GM12878 (cell line): Measurements from ENCODE around the gene VWA7. TPM values are rescaled to one million over a fixed set of nuclear protein-coding genes. Genes with fewer than 3 reads are reported as not detected.

ENCODE experiments used
- ATAC-seq: fragments of 200-7000 bp; cut with Tn5 transposase; 3 replicates; pipeline ENCODE4 v1.9.1; 2020; ENCODE audit warnings: mild to moderate bottlenecking, moderate library complexity
- BruUV-seq: library from RNA; stranded (reverse); fragments of 400-500 nt; replicated peaks from 2 replicates; lab custom pipeline; 2021; lab: Mats Ljungman, UMichigan
- CTCF ChIA-PET: fragments of 300-600 bp; sonication (Branson Sonifier 250); formaldehyde crosslinking; extraction: SDS; loops from one replicate; lab custom pipeline; 2021; ENCODE audit warnings: inconsistent platforms; lab: Yijun Ruan, JAX
- POLR2A ChIA-PET: fragments of 350-600 bp; formaldehyde crosslinking; extraction: SDS; loops from one replicate; lab custom pipeline; 2021; ENCODE audit warnings: inconsistent platforms; lab: Charles Lee
- RAD21 ChIA-PET: fragments of 300-600 bp; sonication (Branson Sonifier 250); formaldehyde crosslinking; loops from one replicate; lab custom pipeline; 2023; ENCODE audit warnings: antibody characterized with exemption; ENCODE audit not compliant: unreplicated experiment; lab: Charles Lee
- SMC1A ChIA-PET: fragments of 300-600 bp; sonication (Branson Sonifier 250); formaldehyde crosslinking; loops from one replicate; lab custom pipeline; 2023; ENCODE audit not compliant: unreplicated experiment, uncharacterized antibody; lab: Charles Lee
- DNase-seq: peaks from one replicate; pipeline ENCODE4 v3.0.0-alpha.2; 2011; ENCODE audit warnings: low read depth, low spot score
- FAIRE-seq: peaks from 3 replicates; lab custom pipeline; 2011; peaks lifted over from hg19 to GRCh38; lab: Jason Lieb, UNC
- H2AFZ ChIP-seq: 2 replicates; pipeline ENCODE4 v1.6.0; 2011; ENCODE audit warnings: low read depth, low read length, control low read depth; ENCODE audit not compliant: control insufficient read depth
- H3K27ac ChIP-seq: 2 replicates; pipeline ENCODE4 v1.5.1; 2011; ENCODE audit warnings: control low read depth; ENCODE audit not compliant: control insufficient read depth, insufficient read depth
- H3K27me3 ChIP-seq, 2 experiments: replicated peaks in 1 of 2; 2 replicates each; pipeline versions ENCODE4 v1.6.0 to v1.6.1; 2011; ENCODE audit warnings: low read length in 1 of 2; ENCODE audit not compliant: control insufficient read depth in 2 of 2, insufficient read depth in 2 of 2
- H3K36me3 ChIP-seq, 2 experiments: 2 replicates each; pipeline ENCODE4 v1.5.1; 2011; ENCODE audit warnings: low read length in 1 of 2; ENCODE audit not compliant: control insufficient read depth in 2 of 2, insufficient read depth in 2 of 2
- H3K4me1 ChIP-seq: 2 replicates; pipeline ENCODE4 v1.6.1; 2011; ENCODE audit warnings: mild to moderate bottlenecking, low read length, moderate library complexity, mixed read lengths; ENCODE audit not compliant: control insufficient read depth, insufficient read depth
- H3K4me2 ChIP-seq: 2 replicates; pipeline ENCODE4 v1.6.0; 2011; ENCODE audit warnings: control low read depth; ENCODE audit not compliant: control insufficient read depth, insufficient read depth
- H3K4me3 ChIP-seq: fragments of 200-600 bp; sonication (generic); 2 replicates; pipeline ENCODE4 v1.5.1; 2016
- H3K79me2 ChIP-seq: 2 replicates; pipeline ENCODE4 v1.6.0; 2011; ENCODE audit warnings: low read length; ENCODE audit not compliant: control insufficient read depth, insufficient read depth
- H3K9ac ChIP-seq: 2 replicates; pipeline ENCODE4 v1.8.0; 2011; ENCODE audit warnings: low read length, control low read depth, mixed read lengths; ENCODE audit not compliant: control insufficient read depth, insufficient read depth
- H3K9me3 ChIP-seq: replicated peaks from 3 replicates; pipeline ENCODE4 v1.5.1; 2011; ENCODE audit warnings: mild to moderate bottlenecking, low read length; ENCODE audit not compliant: control insufficient read depth, insufficient read depth
- H4K20me1 ChIP-seq: 2 replicates; pipeline ENCODE4 v1.6.0; 2011; ENCODE audit not compliant: control insufficient read depth, insufficient read depth
- ATF7 ChIP-seq: fragments of 450-650 bp; IDR thresholded peaks from 2 replicates; pipeline ENCODE4 v1.6.1; 2016; ENCODE audit warnings: low read depth, mild to moderate bottlenecking
- EP300 ChIP-seq, 2 experiments: fragments of 150-350 bp in 1 of 2; IDR thresholded peaks; 2 replicates each; pipeline ENCODE4 v1.6.1; 2011 to 2012; ENCODE audit warnings: low read depth in 2 of 2, low read length in 2 of 2, borderline replicate concordance in 1 of 2, improper control_type of control experiment in 1 of 2, inconsistent platforms in 1 of 2; ENCODE audit not compliant: control insufficient read depth in 1 of 2
- FOXM1 ChIP-seq: IDR thresholded peaks from 2 replicates; pipeline ENCODE4 v1.6.1; 2012; ENCODE audit warnings: low read depth, mild to moderate bottlenecking, inconsistent platforms, low read length, moderate library complexity
- JUNB ChIP-seq: IDR thresholded peaks from 2 replicates; pipeline ENCODE4 v1.6.1; 2016; ENCODE audit warnings: antibody characterized with exemption, mild to moderate bottlenecking
- JUND ChIP-seq: IDR thresholded peaks from 2 replicates; pipeline ENCODE4 v1.6.1; 2012; ENCODE audit warnings: low read depth, mild to moderate bottlenecking, low read length, improper control_type of control experiment, moderate library complexity
- MEF2A ChIP-seq: IDR thresholded peaks from 2 replicates; pipeline ENCODE4 v1.6.1; 2011; ENCODE audit warnings: low read depth, mild to moderate bottlenecking, low read length, moderate library complexity; ENCODE audit not compliant: insufficient read depth
- MTA2 ChIP-seq: fragments of 450-650 bp; IDR thresholded peaks from 2 replicates; pipeline ENCODE4 v1.6.1; 2016; ENCODE audit warnings: low read depth, mild to moderate bottlenecking, moderate library complexity
- SMC3 ChIP-seq: IDR thresholded peaks from 2 replicates; pipeline ENCODE4 v1.6.1; 2011; ENCODE audit warnings: low read length, improper control_type of control experiment, borderline replicate concordance
- WRNIP1 ChIP-seq: IDR thresholded peaks from 2 replicates; pipeline ENCODE4 v1.6.1; 2011; ENCODE audit warnings: low read depth, low read length, improper control_type of control experiment, borderline replicate concordance
- WGBS: methylation state at CpG from one replicate; pipeline ENCODE4 v1.1.6; 2016; ENCODE audit warnings: low lambda C conversion rate; ENCODE audit not compliant: insufficient replicate concordance, insufficient coverage; ENCODE audit errors: missing lambda C conversion rate; 5-methylcytosine and 5-hydroxymethylcytosine counted together
- in situ Hi-C: fragments of 300-500 bp; cut with MboI; formaldehyde crosslinking; loops from 9 replicates; pipeline ENCODE4 v1.14.3; 2018; ENCODE audit warnings: mixed read lengths
- intact Hi-C: fragments of 100-400 bp; cut with micrococcal nuclease; formaldehyde crosslinking; loops from one replicate; pipeline ENCODE4 v1.14.2; 2022; ENCODE audit not compliant: unreplicated experiment
- polyA plus RNA-seq, 11 experiments: library from polyadenylated mRNA; depleted of rRNA in 4 of 11; unstranded in 6 of 11; stranded (reverse) in 5 of 11; fragments of >200 nt; fragmentation: Nextera tagmentation in 4 of 11; fragmentation: Illumina TruSeq in 1 of 11; extraction: Ambion mirVana in 4 of 11; extraction: Trizol in 1 of 11; gene quantifications; 1 replicate in 1 of 11; 2 replicates in 10 of 11; pipeline versions ENCODE4 v1.2.1 to v1.2.3, GENCODE V29; 2011 to 2016; ENCODE audit warnings: inconsistent platforms in 2 of 11, missing spikeins in 2 of 11, low read depth in 1 of 11
- total RNA-seq, 4 experiments: library from RNA; depleted of rRNA in 3 of 4; stranded (reverse); fragments of >200 nt in 3 of 4; fragmentation: Illumina TruSeq in 1 of 4; extraction: Trizol in 1 of 4; gene quantifications; 2 replicates each; pipeline versions ENCODE4 v1.2.1 to v1.2.3, GENCODE V29; 2013 to 2021
- TF ChIP-seq, protein P1 (sequence below): fragments of 450-650 bp; IDR thresholded peaks from 2 replicates; pipeline ENCODE4 v1.6.1; 2018; ENCODE audit warnings: mild to moderate bottlenecking, low read depth, moderate library complexity; ENCODE audit not compliant: partially characterized antibody

The VWA7 gene
- total and polyA plus RNA-seq, 10 of the 15 experiments (the other 5 are each of a cell fraction or from before 2014, with no cell fraction given): 0.11 to 3.1 (median 1.2) TPM; not detected in 1

- in situ Hi-C loops (no loop called here), intact Hi-C loops (loop anchor here (5.0 kb wide), 1 partner anchor 52 kb away; the partner anchor contains the start of gene LY6G5C)
- TF ChIP-seq, protein P1, sequence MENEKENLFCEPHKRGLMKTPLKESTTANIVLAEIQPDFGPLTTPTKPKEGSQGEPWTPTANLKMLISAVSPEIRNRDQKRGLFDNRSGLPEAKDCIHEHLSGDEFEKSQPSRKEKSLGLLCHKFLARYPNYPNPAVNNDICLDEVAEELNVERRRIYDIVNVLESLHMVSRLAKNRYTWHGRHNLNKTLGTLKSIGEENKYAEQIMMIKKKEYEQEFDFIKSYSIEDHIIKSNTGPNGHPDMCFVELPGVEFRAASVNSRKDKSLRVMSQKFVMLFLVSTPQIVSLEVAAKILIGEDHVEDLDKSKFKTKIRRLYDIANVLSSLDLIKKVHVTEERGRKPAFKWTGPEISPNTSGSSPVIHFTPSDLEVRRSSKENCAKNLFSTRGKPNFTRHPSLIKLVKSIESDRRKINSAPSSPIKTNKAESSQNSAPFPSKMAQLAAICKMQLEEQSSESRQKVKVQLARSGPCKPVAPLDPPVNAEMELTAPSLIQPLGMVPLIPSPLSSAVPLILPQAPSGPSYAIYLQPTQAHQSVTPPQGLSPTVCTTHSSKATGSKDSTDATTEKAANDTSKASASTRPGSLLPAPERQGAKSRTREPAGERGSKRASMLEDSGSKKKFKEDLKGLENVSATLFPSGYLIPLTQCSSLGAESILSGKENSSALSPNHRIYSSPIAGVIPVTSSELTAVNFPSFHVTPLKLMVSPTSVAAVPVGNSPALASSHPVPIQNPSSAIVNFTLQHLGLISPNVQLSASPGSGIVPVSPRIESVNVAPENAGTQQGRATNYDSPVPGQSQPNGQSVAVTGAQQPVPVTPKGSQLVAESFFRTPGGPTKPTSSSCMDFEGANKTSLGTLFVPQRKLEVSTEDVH: no peak
- TF ChIP-seq MEF2A: no peak
- TF ChIP-seq FOXM1: no peak
- 0 out of 2 replicates have a peak, but pooled peaks have one; percentile 82 for TF ChIP-seq JUNB
- peak; percentile 18; the same call in 1 of the 2 replicates for TF ChIP-seq SMC3
- no peak for TF ChIP-seq WRNIP1
- TF ChIP-seq ATF7: peak; percentile 95; the same call in 1 of the 2 replicates
- peak; percentile 57; the same call in 1 of the 2 replicates for TF ChIP-seq MTA2
- TF ChIP-seq EP300 (IDR thresholded peaks at IDR 0.05; ENCODE audit: borderline replicate concordance in 1 of 2, control insufficient read depth in 1 of 2, low read depth in 2 of 2, low read length in 2 of 2): 0 out of 4 replicates have a peak, but pooled peaks of 1 of the 2 experiments have one; percentile 25
- TF ChIP-seq JUND: peak; percentile 71; the same call in 1 of the 2 replicates
- Histone ChIP-seq H3K79me2 (peaks cover 40% of the 10 kb centered on the region), H3K36me3 (peaks cover 6 to 13% of the 10 kb centered on the region in 2 experiments; a peak in 3 of 4 replicates), H3K4me3 (peak overlapping the region; percentile 100), H3K9ac (peak overlapping the region; percentile 98), H3K27me3 (no peaks in the 10 kb centered on the region), H2AFZ (no peak overlapping the region), H3K9me3 (no peaks in the 10 kb centered on the region), H3K27ac (peak overlapping the region; percentile 99), H3K4me2 (peak overlapping the region; percentile 99), H4K20me1 (0 out of 2 replicates have a peak, but pooled peaks cover 4% of the 10 kb centered on the region), H3K4me1 (peaks cover 26% of the 10 kb centered on the region)
- CTCF ChIA-PET: interaction anchor here (0.6 to 15.8 kb wide), 5 partner anchors 12 to 144 kb away, joined by 3 to 208 read pairs (median 4); no protein-coding TSS in a partner anchor
- no peak for FAIRE-seq
- WGBS: 0% methylated on average over 2 of the region's 2 CpGs
- RAD21 ChIA-PET: interaction anchor here (1.0 to 5.6 kb wide), 3 partner anchors 36 to 96 kb away, joined by 4 to 53 read pairs (median 16); partner anchors contain the start of gene HSPA1B
- ATAC-seq: no peak
- no peak for DNase-seq
- BruUV-seq: no TSS peak
- POLR2A ChIA-PET: interaction anchor here (0.6 to 9.7 kb wide), 7 partner anchors 20 to 151 kb away, joined by 3 to 158 read pairs (median 44); partner anchors contain the start of genes HSPA1A, HSPA1B, HSPA1L and LSM2
- SMC1A ChIA-PET: interaction anchor here (0.6 to 6.3 kb wide), 8 partner anchors 10 to 99 kb away, joined by 3 to 42 read pairs (median 4); partner anchors contain the start of genes LSM2, LY6G5C and MPIG6B
Observed at GRCh38 chr6:31734247-31734820, 42.8 kb downstream of the VWA7 start.
